Esophagus muscularis mucosa (tissue), 4 donors: ENCODE measurements around the gene PRRT3. TPM values are rescaled to one million over a fixed set of nuclear protein-coding genes. Genes with fewer than 3 reads are reported as not detected.
"Not testable (repeated sequence)": the region's sequence is repeated elsewhere in the genome, so short reads cannot be mapped to it uniquely, and the experiment has no call there.

ENCODE experiments used
- DNase-seq: peaks from one replicate; pipeline ENCODE4 v3.0.0-alpha.2; 2017; ENCODE audit errors: extremely low spot score
- H3K27ac ChIP-seq, 4 donors: fragments of 200-600 bp; sonication (generic); replicated peaks in 1 of 4; 1 replicate in 3 of 4; 2 replicates in 1 of 4; pipeline ENCODE4 v1.5.1; 2016 to 2019; ENCODE audit warnings: mild to moderate bottlenecking in 1 of 4
- H3K27me3 ChIP-seq, 4 donors: fragments of 200-600 bp; sonication (generic); one replicate each; pipeline versions ENCODE4 v1.5.1 to v1.6.0; 2016 to 2019
- H3K36me3 ChIP-seq, 4 donors: fragments of 200-600 bp; sonication (generic); one replicate each; pipeline ENCODE4 v1.5.1; 2016 to 2019
- H3K4me1 ChIP-seq, 4 donors: fragments of 200-600 bp; sonication (generic); one replicate each; pipeline ENCODE4 v1.5.1; 2016 to 2019
- H3K4me3 ChIP-seq, 4 donors: fragments of 200-600 bp; sonication (generic); 1 replicate in 2 of 4; 2 replicates in 2 of 4; pipeline ENCODE4 v1.5.1; 2016 to 2019; ENCODE audit warnings: mild to moderate bottlenecking in 4 of 4, moderate library complexity in 1 of 4
- H3K9me3 ChIP-seq, 4 donors: fragments of 200-600 bp; sonication (generic); 1 replicate in 3 of 4; 2 replicates in 1 of 4; pipeline ENCODE4 v1.5.1; 2016 to 2019
- CTCF ChIP-seq, 3 experiments: fragments of 200-600 bp in 2 of 3; fragments of 450-650 bp in 1 of 3; sonication (generic) in 2 of 3; IDR thresholded peaks; one replicate each; pipeline ENCODE4 v1.5.1; 2017 to 2019; ENCODE audit warnings: antibody characterized with exemption in 3 of 3, mild to moderate bottlenecking in 2 of 3, moderate library complexity in 1 of 3
- EP300 ChIP-seq: sonication (generic); formaldehyde crosslinking; IDR thresholded peaks from one replicate; pipeline ENCODE4 v1.6.1; 2017; ENCODE audit warnings: antibody characterized with exemption
- POLR2A ChIP-seq: fragments of 450-650 bp; IDR thresholded peaks from one replicate; pipeline ENCODE4 v1.6.1; 2017; ENCODE audit warnings: antibody characterized with exemption, moderate library complexity, mild to moderate bottlenecking, low read depth
- POLR2AphosphoS5 ChIP-seq, 2 donors: sonication (generic); formaldehyde crosslinking; IDR thresholded peaks; one replicate each; pipeline ENCODE4 v1.6.1; 2017; ENCODE audit warnings: antibody characterized with exemption in 2 of 2
- WGBS: methylation state at CpG from one replicate; pipeline ENCODE4 v1.1.5; 2018; 5-methylcytosine and 5-hydroxymethylcytosine counted together
- intact Hi-C: fragments of 100-400 bp; cut with DNase I; formaldehyde crosslinking; loops from one replicate; pipeline ENCODE4 v1.15.1; 2023
- total RNA-seq, 4 donors: library from RNA; depleted of rRNA; stranded (reverse); fragments of >200 nt; gene quantifications; one replicate each; pipeline versions ENCODE4 v1.1.0 to v1.2.1, GENCODE V29; 2016

Gene PRRT3
- total RNA-seq, 4 donors from 2014 or later: 0.83 to 2.5 (median 2.0) TPM

GRCh38 chr3:9906480-9906879, 45.7 kb downstream of the PRRT3 start:
- peaks cover 0 to 16% (median 4%) of the 10 kb centered on the region in 4 donors for H3K4me1 ChIP-seq

GRCh38 chr3:9903904-9904303, 48.3 kb downstream of the PRRT3 start:
- no peaks in the 10 kb centered on the region for H3K9me3 ChIP-seq
- DNase-seq: no peak
- H3K27me3 ChIP-seq: no peaks in the 10 kb centered on the region
- 98% methylated on average over 4 of the region's 4 CpGs for WGBS
- H3K4me3 ChIP-seq: no peak overlapping the region
- no peak overlapping the region for H3K27ac ChIP-seq
- no peaks in the 10 kb centered on the region for H3K36me3 ChIP-seq
- TF ChIP-seq POLR2AphosphoS5 (IDR thresholded peaks at IDR 0.05) (no peak), POLR2A (no peak), CTCF (IDR thresholded peaks at IDR 0.05) (no peak), EP300 (no peak)
- intact Hi-C loops: no loop called here
- peaks cover 0 to 17% (median 7%) of the 10 kb centered on the region in 4 donors for H3K4me1 ChIP-seq

More at GRCh38 chr3:9906480-9906879, 45.7 kb downstream of the PRRT3 start:
- Histone ChIP-seq H3K27me3 (no peaks in the 10 kb centered on the region), H3K27ac (no peak overlapping the region), H3K9me3 (no peaks in the 10 kb centered on the region), H3K4me3 (no peak overlapping the region), H3K36me3 (no peaks in the 10 kb centered on the region)
- intact Hi-C loops: no loop called here
- TF ChIP-seq EP300: no peak
- TF ChIP-seq POLR2A: no peak
- no peak for TF ChIP-seq CTCF (IDR thresholded peaks at IDR 0.05)
- no peak for TF ChIP-seq POLR2AphosphoS5 (IDR thresholded peaks at IDR 0.05)
- 92% methylated on average over 5 of the region's 5 CpGs for WGBS
- no peak for DNase-seq

- WGBS: 35% methylated on average over 4 of the region's 4 CpGs
- Histone ChIP-seq H3K27ac (no peak overlapping the region), H3K4me1 (peaks cover 0 to 24% (median 14%) of the 10 kb centered on the region in 4 donors), H3K36me3 (no peaks in the 10 kb centered on the region), H3K4me3 (peak overlapping the region in 3 of 4 donors; percentile 15 to 39 (median 16)), H3K9me3 (no peaks in the 10 kb centered on the region), H3K27me3 (no peaks in the 10 kb centered on the region)
- no peak for DNase-seq
- intact Hi-C loops: no loop called here
- no peak for TF ChIP-seq POLR2A
Observed at GRCh38 chr3:9903238-9903624, 49.0 kb downstream of the PRRT3 start.

- Histone ChIP-seq H3K9me3 (no peaks in the 10 kb centered on the region), H3K36me3 (no peaks in the 10 kb centered on the region), H3K4me3 (peak within 1 kb of the TSS; percentile 15 to 39 (median 22)), H3K4me1 (peaks cover 0 to 30% (median 20%) of the 10 kb centered on the region in 4 donors), H3K27ac (no peak within 1 kb of the TSS), H3K27me3 (no peaks in the 10 kb centered on the region)
- no peak for DNase-seq
- intact Hi-C loops: no loop called here
- TF ChIP-seq EP300: no peak
- 54% methylated on average over 8 of the region's 13 CpGs for WGBS
Observed at GRCh38 chr3:9902372-9903237, 49.6 kb downstream of the PRRT3 start, which contains the start of gene IL17RE. TSS of gene IL17RE (plus strand) at chr3:9902848. CDS start at chr3:9902933, 85 bp downstream.

- no peak for DNase-seq
- Histone ChIP-seq H3K4me1 (peaks cover 0 to 36% (median 23%) of the 10 kb centered on the region in 4 donors), H3K27me3 (no peaks in the 10 kb centered on the region), H3K27ac (no peak overlapping the region), H3K36me3 (no peaks in the 10 kb centered on the region), H3K4me3 (no peak overlapping the region), H3K9me3 (no peaks in the 10 kb centered on the region)
- intact Hi-C loops: no loop called here
- TF ChIP-seq CTCF (IDR thresholded peaks at IDR 0.05): no peak
- no peak for TF ChIP-seq POLR2A
- TF ChIP-seq POLR2AphosphoS5 (IDR thresholded peaks at IDR 0.05): no peak
- no peak for TF ChIP-seq EP300
- 72% methylated on average over 4 of the region's 5 CpGs for WGBS
Observed at GRCh38 chr3:9901967-9902366, 50.2 kb downstream of the PRRT3 start.

- H3K4me3 ChIP-seq, DNase-seq, H3K36me3 ChIP-seq, H3K27me3 ChIP-seq, intact Hi-C loops, H3K27ac ChIP-seq, H3K9me3 ChIP-seq: not testable (repeated sequence)
- 91% methylated on average over 6 of the region's 6 CpGs for WGBS
- H3K4me1 ChIP-seq: peaks cover 0 to 36% (median 23%) of the 10 kb centered on the region in 4 donors
Observed at GRCh38 chr3:9900965-9901415, 51.2 kb downstream of the PRRT3 start.
